NCI-H460 (cell line): Measurements from ENCODE around the gene SIGMAR1. TPM values are rescaled to one million over a fixed set of nuclear protein-coding genes. Genes with fewer than 3 reads are reported as not detected.

Experiments used
- DNase-seq: peaks from one replicate; pipeline ENCODE4 v3.0.0-alpha.2; 2016; ENCODE audit warnings: low read depth; ENCODE audit errors: extremely low read depth
- polyA plus RNA-seq: library from polyadenylated mRNA; depleted of rRNA; stranded (reverse); fragments of >200 nt; gene quantifications from 2 replicates; pipeline ENCODE4 v1.2.3, GENCODE V29; 2014; cell fraction: nucleus; rRNA removed
- total RNA-seq: library from RNA; depleted of rRNA; stranded (reverse); fragments of >200 nt; shearing (Covaris generic); gene quantifications from 2 replicates; pipeline ENCODE4 v1.2.3, GENCODE V29; 2014; rRNA removed

SIGMAR1 gene
- total RNA-seq: 80.3 and 83.5 TPM in 2 replicates
- 182 and 207 TPM in 2 replicates for polyA plus RNA-seq

DNA sequence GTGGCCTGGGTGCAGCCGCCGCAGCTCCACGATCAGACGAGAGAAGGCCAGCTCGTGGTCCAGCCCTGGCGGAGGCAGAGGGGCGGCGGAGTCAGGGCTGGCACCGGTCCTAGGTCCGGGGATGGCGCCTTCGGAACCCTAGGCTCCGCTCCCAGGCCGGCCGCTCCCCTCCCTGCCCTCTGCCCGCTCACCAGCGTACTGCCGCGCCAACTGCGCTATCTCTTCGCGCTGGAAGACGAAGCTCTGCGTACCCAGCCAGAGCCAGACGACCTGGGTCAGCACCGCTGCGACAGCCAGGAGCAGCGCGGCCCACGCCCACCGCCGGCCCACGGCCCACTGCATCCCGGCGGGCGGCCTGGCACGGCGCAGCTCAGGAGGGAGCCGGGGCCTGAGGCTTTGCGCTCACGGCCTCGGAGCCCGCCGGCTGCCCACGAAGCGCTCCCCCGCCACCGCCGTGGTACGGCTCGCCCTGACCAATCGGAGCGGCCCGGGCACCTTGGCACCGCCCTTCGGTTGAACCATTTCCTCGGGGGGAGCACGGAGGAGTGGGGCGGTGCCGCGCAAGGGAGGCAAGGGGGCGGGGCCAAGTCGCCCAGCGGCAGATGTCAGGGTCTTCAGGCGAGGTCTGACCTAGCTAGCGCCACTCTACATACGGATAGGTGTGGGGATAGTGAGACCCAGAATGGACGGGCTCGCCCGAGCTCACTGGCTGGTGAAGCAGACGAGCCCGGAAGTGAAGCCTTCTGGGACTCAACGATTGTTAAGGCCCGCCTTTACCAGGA, at the start of gene SIGMAR1:
Gene SIGMAR1 (minus strand): TSS at position 432 of the 782 bp plus-strand sequence. CDS start 90 bp downstream, at position 342.
- DNase-seq: peak; percentile 82

DNA sequence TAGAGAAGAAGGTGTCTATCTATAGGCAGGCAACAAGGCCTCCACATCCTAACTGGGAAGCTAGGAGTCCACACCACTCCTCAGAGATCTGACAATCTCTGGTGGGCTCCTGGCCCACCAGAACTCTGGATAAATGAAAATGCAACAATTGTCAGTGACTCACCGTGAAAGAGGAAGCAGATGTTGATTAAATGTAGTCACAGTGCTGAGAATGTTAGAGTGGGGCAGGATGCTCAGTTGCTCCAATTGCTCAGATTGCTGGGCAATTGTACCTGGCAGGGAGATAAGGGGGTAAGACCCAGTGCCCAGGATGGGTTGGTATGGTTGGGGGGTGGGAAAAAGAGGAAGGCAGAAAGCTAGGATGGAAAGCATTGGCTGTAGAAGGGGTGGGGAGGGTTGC, 49.1 kb upstream of the SIGMAR1 start:
- no peak for DNase-seq

DNA sequence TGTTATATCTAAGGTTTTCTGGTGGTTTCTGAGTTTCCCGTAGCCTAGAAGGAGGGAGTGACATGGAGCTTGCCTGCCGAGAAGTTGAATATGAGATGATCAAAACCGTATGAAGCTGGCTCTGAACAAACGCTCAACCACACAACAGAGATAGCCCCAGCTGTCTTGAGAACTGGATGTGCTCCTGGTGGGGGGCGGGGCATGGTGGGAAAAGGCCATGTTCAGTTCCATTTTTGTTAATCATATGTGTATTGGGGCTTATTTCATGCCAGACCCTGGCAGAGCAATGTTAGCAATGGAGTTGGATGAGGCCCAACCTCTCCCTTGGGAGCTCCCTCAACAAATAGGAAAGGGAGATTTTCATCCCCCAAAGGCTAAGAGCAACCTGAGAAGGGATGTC, 48.6 kb upstream of the SIGMAR1 start:
- no peak for DNase-seq

DNA sequence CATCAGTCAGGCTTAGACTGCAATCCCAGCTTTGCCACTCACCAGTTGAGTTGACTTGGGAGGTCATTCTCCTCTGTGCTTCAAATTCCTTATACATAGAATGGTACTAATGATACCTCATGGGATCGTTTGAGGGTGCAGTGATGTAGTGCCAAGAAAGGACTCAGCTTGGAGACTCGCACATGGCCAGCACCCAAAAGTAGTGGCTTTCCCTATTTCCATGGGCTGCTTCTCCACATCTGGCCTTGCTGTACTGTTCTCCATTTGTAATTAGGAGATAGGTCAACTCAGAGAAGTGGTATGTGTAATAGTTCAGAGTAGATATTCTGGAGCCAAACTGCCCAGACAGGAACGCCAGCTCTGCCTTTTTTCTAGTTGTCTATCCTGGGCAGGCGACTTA, 48.0 kb upstream of the SIGMAR1 start:
- no peak for DNase-seq

DNA sequence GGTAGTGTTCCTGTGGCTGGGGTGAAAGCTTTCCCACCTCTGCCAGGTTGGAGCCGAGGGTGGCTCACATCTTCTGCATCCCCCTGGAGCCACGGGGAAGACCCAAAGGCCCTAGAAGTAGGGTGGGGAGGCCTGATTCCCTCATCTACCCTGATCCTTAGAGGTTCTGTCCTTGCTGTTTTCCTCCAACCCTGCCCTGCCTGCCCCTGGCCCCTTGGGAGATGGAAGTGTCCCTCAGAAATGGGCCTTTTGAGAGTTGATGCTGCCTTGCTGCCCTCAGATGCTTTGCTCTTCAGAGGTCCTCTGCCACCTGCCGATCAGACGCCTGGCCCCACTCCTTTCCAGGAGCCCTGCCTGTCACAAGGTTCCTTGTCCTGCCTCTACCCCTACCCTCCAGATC, 47.2 kb upstream of the SIGMAR1 start:
- no peak for DNase-seq

DNA sequence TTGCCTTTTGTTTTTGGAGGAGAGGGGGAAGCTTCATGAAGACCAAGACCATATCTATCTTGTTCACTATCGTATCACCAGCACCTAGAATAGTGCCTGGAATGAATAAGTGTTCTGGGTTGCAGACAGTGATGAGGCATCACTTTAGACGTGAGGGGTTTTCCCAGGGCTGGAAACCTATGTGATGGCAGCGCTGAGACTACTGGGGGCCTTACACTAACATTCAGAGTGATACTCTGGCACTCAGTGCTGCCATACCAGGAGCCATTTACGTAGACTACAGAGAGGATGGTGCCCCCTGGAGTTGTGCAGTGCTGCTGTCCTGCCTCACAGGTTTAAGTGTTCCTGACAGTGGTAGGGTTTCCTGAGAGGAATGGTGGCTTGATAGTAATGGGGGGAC, 46.6 kb upstream of the SIGMAR1 start:
- DNase-seq: no peak

DNA sequence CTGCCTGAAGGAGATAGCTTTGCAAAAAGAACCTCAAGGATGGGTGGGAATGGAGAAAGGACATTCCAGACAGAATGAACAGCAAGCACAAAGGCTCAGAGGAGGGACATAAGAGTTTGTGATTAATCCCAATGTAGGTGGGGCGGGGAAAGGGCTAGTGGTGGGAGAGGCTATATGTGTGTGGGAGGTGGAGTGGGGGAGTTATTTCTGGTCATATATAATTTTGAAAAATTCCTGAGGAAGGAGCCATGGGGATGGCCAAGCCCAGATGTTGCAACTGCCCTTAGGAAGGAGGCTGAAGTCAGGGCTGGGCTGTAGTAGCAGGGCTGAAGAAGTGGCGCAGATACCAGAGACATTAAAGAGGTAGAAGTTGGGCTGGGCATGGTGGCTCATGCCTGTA, 38.3 kb upstream of the SIGMAR1 start:
- no peak for DNase-seq

DNA sequence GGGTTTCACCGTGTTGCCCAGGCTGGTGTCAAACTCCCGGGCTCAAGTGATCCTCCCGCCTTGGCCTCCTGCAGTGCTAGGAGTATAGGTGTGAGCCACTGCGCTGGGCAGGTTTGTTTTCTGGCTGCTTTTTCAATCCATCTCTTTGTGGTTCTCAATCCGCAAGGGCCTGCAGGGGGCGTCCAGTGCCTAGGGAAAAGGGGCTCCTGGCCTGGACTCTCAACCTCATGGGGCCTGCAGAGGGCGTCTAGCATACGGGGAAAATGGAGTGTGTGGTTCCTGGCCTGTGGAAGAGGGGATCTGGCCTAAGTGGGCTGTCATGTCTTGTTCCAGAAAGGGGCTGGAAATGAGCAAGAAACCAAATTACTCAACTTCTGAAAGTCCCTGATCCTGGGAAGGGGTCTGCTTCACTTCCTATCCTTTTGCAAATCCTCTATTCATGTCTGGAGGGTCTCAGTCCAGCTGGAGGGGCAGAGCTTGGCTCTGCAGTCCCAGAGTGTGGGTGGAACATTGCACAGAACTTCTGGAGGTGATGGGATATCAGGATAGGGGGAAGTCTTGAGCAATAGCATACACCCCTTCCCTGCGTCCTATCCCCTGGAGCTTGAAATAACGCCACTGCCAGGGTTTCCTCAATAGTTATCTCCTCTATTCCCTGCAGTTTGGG, 37.6 kb upstream of the SIGMAR1 start:
- peak; percentile 51 for DNase-seq

DNA sequence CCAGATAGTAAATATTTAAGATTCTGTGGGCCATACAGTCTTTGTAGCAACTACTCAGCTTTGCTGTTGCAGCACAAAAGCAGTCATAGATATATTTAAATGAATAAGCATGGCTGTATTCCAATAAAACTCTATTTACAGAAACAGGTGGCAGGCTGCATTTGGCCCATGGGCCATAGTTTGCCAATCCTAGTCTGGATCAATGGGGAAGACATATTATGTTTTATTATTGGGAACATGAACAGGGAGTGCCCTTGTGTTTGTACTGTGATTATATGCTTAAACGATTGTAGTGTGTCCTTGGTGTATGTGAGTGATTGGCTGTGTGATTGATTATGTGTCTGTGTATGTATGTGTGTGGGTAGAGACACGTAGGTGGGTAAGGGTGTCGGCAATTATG, 36.9 kb upstream of the SIGMAR1 start:
- DNase-seq: no peak

DNA sequence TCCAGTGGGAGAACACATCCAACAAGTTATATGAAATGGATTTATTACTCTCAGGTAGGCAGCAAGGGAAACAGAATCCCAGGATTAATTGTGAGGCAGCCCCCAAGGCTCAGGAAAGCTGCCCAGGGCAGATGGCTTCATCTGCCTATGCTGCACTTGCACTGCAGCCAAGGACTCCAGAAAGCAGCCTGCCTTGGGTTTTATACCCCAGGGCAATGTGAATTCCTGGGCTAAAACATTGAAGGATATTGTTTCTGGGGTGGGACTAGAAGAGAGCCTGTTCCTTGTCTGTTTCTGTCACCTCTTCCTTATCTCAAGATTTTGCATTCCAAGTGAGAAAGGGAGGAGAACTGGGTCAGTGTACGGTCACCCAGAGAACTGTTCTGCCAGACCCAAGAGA, 33.7 kb upstream of the SIGMAR1 start:
- DNase-seq: no peak

DNA sequence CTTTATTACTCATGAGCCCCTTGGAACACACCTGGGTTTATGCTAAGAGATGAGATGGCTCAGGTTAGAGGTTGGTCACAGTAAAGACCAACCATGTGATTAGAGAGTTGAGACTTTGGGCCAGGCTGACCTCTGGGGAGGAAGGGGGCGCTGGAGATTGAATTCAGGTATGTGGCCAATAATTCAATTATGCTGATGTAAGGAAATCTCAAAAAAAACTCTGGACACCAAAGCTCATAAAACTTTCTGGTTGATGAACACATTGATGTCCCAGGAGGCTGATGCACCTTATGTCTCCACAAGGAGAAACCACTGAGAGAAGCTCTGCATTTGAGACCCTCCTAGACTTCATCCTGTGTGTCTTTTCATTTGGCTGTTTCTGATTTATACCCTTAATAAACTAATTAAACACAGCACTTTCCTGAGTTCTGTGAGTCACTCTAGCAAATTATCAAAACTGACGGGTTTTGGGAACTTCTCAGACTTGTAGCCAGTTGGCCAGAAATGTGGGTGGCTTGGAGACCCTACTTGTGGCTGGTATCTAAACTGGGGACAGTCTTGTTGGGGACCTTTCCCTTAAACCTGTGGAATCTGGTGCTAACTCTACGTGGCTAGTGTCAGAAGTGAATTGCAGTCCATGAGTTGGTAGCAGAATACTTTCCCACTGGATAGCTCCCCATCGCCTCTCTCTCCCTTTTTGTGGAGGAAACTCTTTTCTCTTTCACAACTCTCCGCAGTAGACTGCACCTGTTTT, 32.4 kb upstream of the SIGMAR1 start:
- no peak for DNase-seq

DNA sequence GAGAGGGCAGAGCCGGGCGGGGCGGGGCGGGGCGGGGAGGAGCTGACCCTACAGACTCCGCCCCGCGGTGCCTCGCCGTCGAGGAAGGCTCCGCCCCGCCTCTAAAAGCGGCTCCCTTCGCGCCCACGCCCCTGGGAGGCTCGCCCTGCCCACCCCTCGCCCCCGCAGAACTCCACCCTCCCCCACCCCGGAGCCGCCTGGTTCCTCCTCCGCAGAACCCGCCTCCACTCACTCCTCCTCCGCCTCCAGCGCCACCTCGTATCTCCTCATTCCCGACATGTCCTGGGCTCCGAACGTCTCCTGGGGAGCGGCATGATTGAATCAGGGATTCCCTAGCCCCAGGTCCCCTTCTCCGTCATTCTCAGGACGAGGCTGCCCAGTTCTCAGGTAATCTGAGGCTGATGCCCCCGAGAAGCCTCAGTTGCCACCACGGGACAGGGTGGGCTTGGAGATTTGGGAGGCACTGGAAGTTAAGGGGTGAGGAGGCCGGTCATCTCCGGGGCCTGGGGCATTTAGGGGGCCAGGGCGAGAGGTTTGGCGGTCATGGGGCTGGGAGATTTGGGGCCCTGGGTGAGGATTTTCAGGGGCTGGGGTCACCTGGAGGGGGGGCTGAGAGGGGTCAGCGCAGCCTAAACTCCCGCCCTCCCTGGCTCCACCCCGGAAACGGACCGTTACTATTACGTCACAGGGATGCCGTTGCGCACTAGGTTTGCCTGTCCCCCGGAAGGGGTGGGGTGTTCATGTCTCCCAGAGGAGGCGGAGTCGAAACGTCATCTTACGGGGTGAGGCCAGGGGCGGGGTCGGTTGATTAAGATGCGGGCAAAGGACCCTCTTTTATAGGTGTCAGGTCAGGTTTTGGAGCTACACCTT, 28.0 kb upstream of the SIGMAR1 start:
- DNase-seq: peak; percentile 90

DNA sequence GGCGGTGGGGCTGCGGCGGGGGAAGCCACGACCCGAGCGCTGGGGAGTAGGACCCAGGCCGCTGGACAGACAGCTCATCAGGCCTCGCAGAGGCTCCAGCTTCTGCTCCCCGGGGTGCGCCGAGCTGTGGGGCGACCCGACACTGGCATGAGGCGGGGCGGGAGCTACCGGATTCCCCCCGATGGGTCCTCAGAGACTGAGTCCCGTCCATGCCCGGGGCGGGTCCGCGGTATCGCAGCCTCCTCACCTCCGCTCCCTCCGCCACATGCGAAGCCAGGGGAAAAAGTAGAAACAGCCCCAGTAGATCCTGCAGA, 27.4 kb upstream of the SIGMAR1 start:
- DNase-seq: no peak

DNA sequence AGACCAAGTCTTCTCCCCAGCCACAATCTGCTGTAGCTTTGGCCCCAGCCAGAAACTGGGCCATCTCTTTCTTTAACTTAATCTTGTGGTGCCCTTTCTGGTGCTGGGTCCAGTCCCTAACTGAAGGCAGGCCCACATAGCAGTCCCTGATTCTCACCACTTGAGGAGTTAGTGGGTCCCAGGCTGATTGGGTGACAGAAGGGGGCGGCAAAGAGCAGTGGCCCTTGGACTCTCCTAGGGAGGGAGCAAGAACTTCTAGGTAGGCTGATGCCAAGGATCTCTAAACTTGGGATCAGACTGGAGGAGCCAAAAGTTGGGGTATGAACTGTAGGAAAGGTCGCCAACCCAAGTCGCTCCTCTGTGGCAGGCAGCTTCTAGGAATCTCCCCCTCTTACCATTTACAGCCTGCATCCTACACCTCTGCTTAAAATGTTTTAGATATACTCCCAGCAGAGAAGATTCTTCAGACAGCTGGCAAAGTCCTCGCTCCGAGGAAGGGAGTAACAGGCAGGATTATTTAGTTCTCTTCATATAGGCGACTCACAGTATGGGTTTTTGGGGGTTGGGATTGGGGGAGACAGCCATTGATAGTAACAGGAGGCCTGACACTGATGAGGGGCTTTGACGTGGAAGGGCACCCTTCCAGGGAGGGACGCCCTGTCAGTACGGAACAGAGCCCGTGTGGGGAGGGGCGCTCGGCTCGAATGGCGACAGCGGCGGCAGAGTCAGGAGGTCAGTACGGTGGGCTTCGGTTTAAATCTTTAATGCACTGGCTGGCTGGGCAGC, 26.9 kb upstream of the SIGMAR1 start:
- DNase-seq: peak; percentile 80

DNA sequence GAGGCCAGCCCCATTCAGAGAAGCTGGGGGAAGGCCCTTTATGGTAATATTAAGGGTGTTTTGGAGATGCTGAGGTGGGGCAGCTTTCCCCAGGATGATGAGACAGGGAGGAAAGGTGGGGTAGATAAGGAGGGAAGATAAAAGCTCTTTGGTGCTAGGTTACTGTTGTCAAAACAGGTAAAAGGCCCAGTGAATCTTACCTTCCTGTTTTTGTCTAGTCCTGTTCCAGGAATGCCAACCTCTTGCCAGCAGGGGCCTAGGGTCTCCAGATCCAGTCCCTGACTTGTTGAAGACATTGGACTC, 25.7 kb upstream of the SIGMAR1 start:
- DNase-seq: no peak

DNA sequence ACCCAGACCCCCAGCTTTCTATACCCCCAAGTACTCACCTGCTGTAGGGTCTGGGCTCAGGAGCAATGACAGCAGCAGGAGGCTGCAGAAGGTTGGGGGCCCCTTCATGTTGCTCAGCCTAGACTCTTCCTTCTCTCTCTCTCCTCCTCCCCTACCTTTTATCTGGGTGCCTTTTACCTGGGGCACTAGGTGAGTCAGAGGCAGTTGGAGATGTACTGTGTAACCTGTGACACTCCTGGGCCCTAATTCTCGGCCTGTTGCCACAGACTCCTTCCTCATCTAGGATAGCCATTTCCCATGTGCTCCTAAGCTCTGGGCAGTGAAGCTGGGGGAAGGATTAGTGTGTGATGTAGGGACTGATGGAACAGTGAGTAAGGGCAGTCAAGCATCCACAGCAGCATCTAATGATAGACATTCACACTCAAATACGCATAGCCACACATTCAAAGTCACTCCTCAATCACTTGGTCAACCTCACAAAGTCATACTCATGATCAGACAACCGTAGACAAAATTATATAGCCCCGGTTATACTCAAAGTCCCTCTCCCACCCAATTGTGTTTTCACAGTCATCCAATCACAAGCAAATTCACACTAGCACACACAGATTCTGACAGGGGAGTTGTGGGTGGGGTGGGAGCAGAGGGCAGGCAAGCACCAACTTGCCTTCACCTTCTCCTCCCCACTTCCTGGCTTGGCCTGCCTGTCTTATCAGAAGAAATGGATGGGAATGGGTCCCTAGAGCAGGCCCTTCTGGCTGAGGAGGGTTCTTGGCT, 25.1 kb upstream of the SIGMAR1 start, which contains the start of gene CCL27:
Gene CCL27 (minus strand): TSS at position 132 of the 777 bp plus-strand sequence. CDS start 24 bp downstream, at position 108.
- DNase-seq: no peak

DNA sequence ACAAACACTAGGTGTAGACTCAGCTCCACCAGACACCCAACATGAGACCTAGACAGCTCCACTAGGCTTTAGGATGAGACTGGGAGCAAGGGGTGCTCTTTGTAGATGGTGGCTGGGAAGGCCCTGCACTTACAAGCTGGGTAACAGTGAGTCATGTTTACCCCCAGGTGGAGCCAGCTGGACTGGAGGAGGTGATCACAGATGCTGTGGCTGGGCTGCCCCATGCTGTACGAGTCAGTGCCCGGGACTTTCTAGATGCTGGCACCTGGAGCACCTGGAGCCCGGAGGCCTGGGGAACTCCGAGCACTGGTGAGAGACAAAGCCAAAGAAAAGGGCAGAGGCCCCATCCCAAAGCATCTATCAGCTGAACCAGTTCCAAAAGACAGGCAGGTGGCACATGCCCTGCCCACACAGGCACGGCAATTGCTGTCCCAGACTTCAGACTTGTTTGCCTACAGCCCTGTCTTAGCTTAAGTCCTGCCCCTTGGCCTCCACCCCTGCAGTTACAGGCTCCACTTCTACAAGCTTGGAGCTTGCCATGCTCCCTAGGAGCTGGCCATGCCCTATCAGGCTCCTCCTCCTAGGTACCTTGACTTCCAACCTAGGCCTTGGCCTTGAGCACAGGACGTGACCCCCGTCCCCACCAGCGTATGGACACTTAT, 22.1 kb upstream of the SIGMAR1 start:
- DNase-seq: no peak

DNA sequence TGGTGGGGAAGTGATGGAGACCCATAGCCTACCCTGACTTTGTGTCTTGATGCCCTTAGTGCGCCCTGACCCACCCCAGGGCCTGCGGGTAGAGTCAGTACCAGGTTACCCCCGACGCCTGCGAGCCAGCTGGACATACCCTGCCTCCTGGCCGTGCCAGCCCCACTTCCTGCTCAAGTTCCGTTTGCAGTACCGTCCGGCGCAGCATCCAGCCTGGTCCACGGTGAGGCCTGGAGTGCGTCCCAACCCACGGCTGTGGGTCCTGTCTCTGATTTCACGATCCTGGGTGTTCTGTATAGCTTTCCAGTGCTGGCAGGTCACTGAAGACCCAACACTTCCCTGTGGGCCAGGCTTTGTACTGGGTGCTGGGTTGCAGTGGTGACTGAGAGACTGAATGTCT, 20.9 kb upstream of the SIGMAR1 start:
- no peak for DNase-seq

DNA sequence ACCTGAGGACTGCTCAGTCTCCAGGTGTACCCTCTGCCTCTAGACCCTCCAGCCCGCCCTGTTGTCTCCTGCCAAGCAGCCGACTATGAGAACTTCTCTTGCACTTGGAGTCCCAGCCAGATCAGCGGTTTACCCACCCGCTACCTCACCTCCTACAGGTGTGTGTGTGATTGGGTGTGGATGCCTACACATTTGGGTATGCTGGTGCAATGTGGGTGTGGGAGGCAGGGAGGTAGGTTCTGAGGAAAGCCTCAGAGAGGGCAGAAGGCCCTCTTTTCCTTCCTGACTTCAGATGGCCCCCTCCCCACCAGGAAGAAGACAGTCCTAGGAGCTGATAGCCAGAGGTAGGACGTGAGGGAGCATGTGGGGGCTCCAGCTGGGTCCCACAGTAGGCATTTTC, 19.4 kb upstream of the SIGMAR1 start:
- DNase-seq: no peak
